Measurements from ENCODE around the gene BMPR1A. TPM values are rescaled to one million over a fixed set of nuclear protein-coding genes. Genes with fewer than 3 reads are reported as not detected.

The BMPR1A gene
- total and polyA plus RNA-seq, 10 of the 15 experiments (the other 5 are each of a cell fraction or from before 2014, with no cell fraction given): 2.3 to 22.7 (median 13.1) TPM

- RAD21 ChIA-PET (ENCODE audit: unreplicated experiment): no interaction called here
These were observed 84.1 kb downstream of the BMPR1A start for GRCh38 chr10:86840498-86840897.

More at GRCh38 chr10:86840498-86840897, 84.1 kb downstream of the BMPR1A start:
- Histone ChIP-seq H3K4me1 (ENCODE audit: control insufficient read depth, insufficient read depth, low read length) (no peaks in the 10 kb centered on the region), H3K4me3 (no peak overlapping the region), H3K4me2 (ENCODE audit: control insufficient read depth, insufficient read depth) (no peak overlapping the region), H2AFZ (ENCODE audit: control insufficient read depth, low read depth, low read length) (no peak overlapping the region), H4K20me1 (ENCODE audit: control insufficient read depth, insufficient read depth) (no peaks in the 10 kb centered on the region), H3K27me3 (replicated peaks in 1 of 2; ENCODE audit: control insufficient read depth in 2 of 2, insufficient read depth in 2 of 2, low read length in 1 of 2) (no peaks in the 10 kb centered on the region), H3K36me3 (ENCODE audit: control insufficient read depth in 2 of 2, insufficient read depth in 2 of 2, low read length in 1 of 2) (peaks cover 5 to 22% of the 10 kb centered on the region in 2 experiments; a peak in 3 of 4 replicates), H3K27ac (ENCODE audit: control insufficient read depth, insufficient read depth) (no peak overlapping the region), H3K9me3 (replicated peaks; ENCODE audit: control insufficient read depth, insufficient read depth, low read length) (no peaks in the 10 kb centered on the region), H3K79me2 (ENCODE audit: control insufficient read depth, insufficient read depth, low read length) (peaks cover 2% of the 10 kb centered on the region; the same call in 1 of the 2 replicates), H3K9ac (ENCODE audit: control insufficient read depth, insufficient read depth, low read length) (no peak overlapping the region)
- WGBS (ENCODE audit: insufficient coverage, insufficient replicate concordance, low lambda C conversion rate, missing lambda C conversion rate): 97% methylated on average over 4 of the region's 4 CpGs
- intact Hi-C loops (cut with micrococcal nuclease; ENCODE audit: unreplicated experiment): no loop called here
- TF ChIP-seq E2F4 (IDR thresholded peaks at IDR 0.05; ENCODE audit: low read depth, low read length): no peak
- no peak for TF ChIP-seq USF1 (IDR thresholded peaks at IDR 0.05; ENCODE audit: borderline replicate concordance, extremely low read length, insufficient read depth, low read depth, low read length)
- no peak for TF ChIP-seq SRF (IDR thresholded peaks at IDR 0.05; ENCODE audit: low read depth in 2 of 2, low read length in 2 of 2)
- TF ChIP-seq ZNF622 (IDR thresholded peaks at IDR 0.05): no peak
- no peak for TF ChIP-seq CHD2 (IDR thresholded peaks at IDR 0.05; ENCODE audit: borderline replicate concordance, low read depth, low read length)
- no peak for TF ChIP-seq BMI1 (IDR thresholded peaks at IDR 0.05; ENCODE audit: borderline replicate concordance)
- TF ChIP-seq NFXL1 (IDR thresholded peaks at IDR 0.05; ENCODE audit: borderline replicate concordance): no peak
- TF ChIP-seq TCF12 (IDR thresholded peaks at IDR 0.05; ENCODE audit: low read depth, low read length): no peak
- no peak for DNase-seq (ENCODE audit: low read depth, low spot score)
- no TSS peak for BruUV-seq (replicated peaks)
- peak; percentile 23 for FAIRE-seq
- SMC1A ChIA-PET (ENCODE audit: uncharacterized antibody, unreplicated experiment): interaction anchor here (0.8 to 1.1 kb wide), 2 partner anchors 10 to 60 kb away, joined by 3 read pairs; no protein-coding TSS in a partner anchor
- CTCF ChIA-PET: interaction anchor here (0.9 to 1.4 kb wide), 2 partner anchors 9 to 58 kb away, joined by 3 read pairs; no protein-coding TSS in a partner anchor
- no peak for ATAC-seq
- in situ Hi-C loops (cut with MboI): no loop called here
- POLR2A ChIA-PET: no interaction called here

Measured in GM12878 (cell line).